ENCODE data around the gene TFE3. TPM values are rescaled to one million over a fixed set of nuclear protein-coding genes. Genes with fewer than 3 reads are reported as not detected.

The TFE3 gene
- total and polyA plus RNA-seq, 8 donors: 13.0 to 42.2 (median 27.6) TPM

DNA sequence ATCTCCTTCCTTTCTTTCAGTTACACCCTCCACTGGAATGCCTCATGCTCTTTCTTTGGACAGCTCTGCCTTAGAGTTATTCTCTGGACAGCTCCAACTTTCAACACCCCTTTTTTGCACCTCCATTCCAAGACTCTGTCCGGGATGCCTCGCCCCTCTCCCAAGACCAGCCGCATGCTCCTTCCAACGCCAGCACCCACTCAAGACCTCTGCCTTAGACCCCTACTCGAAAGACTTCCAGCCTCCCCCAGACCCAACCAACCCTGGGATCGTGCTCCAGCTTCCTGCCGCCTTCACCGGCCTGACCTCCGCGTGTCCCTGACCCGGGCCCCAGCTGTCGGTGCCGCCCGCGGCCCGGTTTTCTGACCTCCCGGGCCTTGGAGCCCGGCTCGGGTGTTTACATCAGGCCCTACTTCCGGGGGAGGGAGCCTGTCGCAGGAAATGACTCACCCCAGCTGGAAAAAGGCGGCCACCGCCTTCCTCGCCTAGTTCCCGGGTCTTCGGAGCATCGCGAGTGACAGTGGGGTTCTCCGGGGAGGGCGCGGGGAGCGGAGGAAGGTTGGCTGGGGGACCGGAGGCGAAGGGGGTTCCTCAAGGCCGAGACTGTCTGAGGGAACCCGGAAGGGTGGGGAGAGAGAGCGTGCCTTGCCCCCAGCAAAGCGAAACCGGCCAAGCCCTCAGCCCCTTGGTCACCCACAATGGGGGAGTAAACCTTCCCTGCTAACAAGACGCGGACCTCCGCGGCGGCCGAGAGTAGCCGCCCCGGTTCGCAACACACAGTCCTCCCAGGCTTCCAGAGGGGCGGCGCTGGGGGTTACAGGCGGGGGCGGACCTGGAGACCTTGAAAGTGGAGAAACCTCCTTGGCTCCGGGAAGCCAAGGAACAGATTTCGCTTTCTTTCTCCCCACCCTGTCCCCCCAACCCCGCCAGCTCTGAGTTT lies 36.6 kb upstream of the TFE3 start, which contains the start of gene WDR45:
Gene WDR45, minus strand, starts transcription at position 399 of the 940 bp plus-strand sequence. CDS start 1,792 bp downstream, outside the sequence.
- intact Hi-C loops (cut with DNase I; ENCODE audit: low total_unique reads): no loop called here
- whole genome bisulfite sequencing, 5 donors: 1 to 58% (median 5%) methylated on average over 20 to 55 of the region's 55 CpGs
- Histone ChIP-seq H3K27me3 (no peaks in the 10 kb centered on the region), H3K9me3 (peaks cover 0 to 2% (median 0%) of the 10 kb centered on the region in 4 donors), H3K4me3 (peak within 1 kb of the TSS; percentile 56 to 67 (median 62)), H3K4me1 (peaks cover 0 to 18% (median 11%) of the 10 kb centered on the region in 4 donors), H3K27ac (peak within 1 kb of the TSS; percentile 89 to 97 (median 95)), H3K36me3 (peaks cover 0 to 32% (median 31%) of the 10 kb centered on the region in 4 donors)
- peak; percentile 73 to 91 for DNase-seq
- TF ChIP-seq POLR2AphosphoS5 (IDR thresholded peaks at IDR 0.05) (peak; percentile 33 to 84 (median 79)), EP300 (IDR thresholded peaks at IDR 0.05) (no peak), POLR2A (IDR thresholded peaks at IDR 0.05) (peak in 1 of 4 donors; percentile 50)
- TF ChIP-seq, protein P1, sequence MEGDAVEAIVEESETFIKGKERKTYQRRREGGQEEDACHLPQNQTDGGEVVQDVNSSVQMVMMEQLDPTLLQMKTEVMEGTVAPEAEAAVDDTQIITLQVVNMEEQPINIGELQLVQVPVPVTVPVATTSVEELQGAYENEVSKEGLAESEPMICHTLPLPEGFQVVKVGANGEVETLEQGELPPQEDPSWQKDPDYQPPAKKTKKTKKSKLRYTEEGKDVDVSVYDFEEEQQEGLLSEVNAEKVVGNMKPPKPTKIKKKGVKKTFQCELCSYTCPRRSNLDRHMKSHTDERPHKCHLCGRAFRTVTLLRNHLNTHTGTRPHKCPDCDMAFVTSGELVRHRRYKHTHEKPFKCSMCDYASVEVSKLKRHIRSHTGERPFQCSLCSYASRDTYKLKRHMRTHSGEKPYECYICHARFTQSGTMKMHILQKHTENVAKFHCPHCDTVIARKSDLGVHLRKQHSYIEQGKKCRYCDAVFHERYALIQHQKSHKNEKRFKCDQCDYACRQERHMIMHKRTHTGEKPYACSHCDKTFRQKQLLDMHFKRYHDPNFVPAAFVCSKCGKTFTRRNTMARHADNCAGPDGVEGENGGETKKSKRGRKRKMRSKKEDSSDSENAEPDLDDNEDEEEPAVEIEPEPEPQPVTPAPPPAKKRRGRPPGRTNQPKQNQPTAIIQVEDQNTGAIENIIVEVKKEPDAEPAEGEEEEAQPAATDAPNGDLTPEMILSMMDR (IDR thresholded peaks at IDR 0.05): no peak

DNA sequence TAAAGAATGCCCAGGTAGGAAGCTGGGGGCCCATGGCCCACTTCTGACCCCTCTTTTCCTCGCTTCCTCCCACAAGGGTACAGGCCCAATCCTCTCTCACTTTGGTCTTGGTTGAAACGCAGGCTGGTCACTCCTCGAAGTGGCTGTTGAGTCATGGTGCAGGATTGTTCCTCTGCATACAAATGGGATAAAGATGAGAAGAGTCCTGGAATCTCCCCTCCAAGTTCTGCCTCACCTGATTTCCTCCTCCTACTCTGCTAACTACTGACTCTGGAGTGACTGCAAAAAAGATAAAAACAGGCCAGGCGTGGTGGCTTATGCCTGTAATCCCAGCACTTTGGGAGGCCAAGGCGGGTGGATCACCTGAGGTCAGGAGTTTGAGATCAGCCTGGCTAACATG lies 34.8 kb upstream of the TFE3 start:
- Histone ChIP-seq H3K9me3 (peaks cover 0 to 17% (median 0%) of the 10 kb centered on the region in 4 donors), H3K4me3 (no peak overlapping the region), H3K36me3 (peaks cover 0 to 32% (median 32%) of the 10 kb centered on the region in 4 donors), H3K4me1 (peaks cover 0 to 31% (median 16%) of the 10 kb centered on the region in 4 donors), H3K27me3 (no peaks in the 10 kb centered on the region), H3K27ac (peak overlapping the region in 1 of 5 donors; percentile 95)
- WGBS, 5 donors: 66 to 82% (median 79%) methylated on average over 5 of the region's 5 CpGs
- no peak for DNase-seq
- no peak for TF ChIP-seq POLR2A (IDR thresholded peaks at IDR 0.05)
- TF ChIP-seq POLR2AphosphoS5 (IDR thresholded peaks at IDR 0.05): no peak
- TF ChIP-seq, protein P1 (IDR thresholded peaks at IDR 0.05): no peak
- TF ChIP-seq EP300 (IDR thresholded peaks at IDR 0.05): no peak
- intact Hi-C loops (cut with DNase I; ENCODE audit: low total_unique reads): no loop called here

DNA sequence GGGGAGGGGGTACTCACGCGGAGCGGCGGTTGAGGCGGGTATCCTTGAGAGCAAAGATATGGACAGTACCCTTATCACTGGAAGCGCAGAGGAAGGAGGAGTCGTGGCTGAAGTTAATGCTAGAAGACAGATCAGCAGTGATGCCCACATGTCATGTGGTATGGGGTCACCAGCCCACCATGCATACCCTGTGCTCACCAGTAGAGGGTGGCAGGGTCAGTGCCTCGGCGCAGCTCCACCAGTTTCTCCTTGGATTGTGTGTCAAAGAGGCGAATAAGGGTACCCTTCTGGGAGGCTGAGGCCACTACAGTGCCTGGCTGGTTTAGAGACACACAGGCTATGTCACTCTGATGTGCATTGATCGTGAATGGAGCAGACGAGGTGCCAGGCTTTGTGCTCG lies 32.2 kb upstream of the TFE3 start:
- Histone ChIP-seq H3K27me3 (no peaks in the 10 kb centered on the region), H3K27ac (no peak overlapping the region), H3K4me1 (peaks cover 0 to 43% (median 24%) of the 10 kb centered on the region in 4 donors), H3K9me3 (peaks cover 0 to 17% (median 0%) of the 10 kb centered on the region in 4 donors), H3K36me3 (peaks cover 0 to 32% (median 32%) of the 10 kb centered on the region in 4 donors), H3K4me3 (no peak overlapping the region)
- TF ChIP-seq, protein P1 (IDR thresholded peaks at IDR 0.05): no peak
- no peak for TF ChIP-seq POLR2A (IDR thresholded peaks at IDR 0.05)
- TF ChIP-seq EP300 (IDR thresholded peaks at IDR 0.05): no peak
- intact Hi-C loops (cut with DNase I; ENCODE audit: low total_unique reads): no loop called here
- 84 to 93% (median 92%) methylated on average over 8 to 13 of the region's 13 CpGs for WGBS, 5 donors
- DNase-seq: no peak
